GM19239 (cell line): ENCODE results near the gene SGSM2.

Experiments
- DNase-seq: peaks from one replicate; pipeline ENCODE4 v3.0.0; 2011; ENCODE audit warnings: low spot score; ENCODE audit not compliant: insufficient read length
- FAIRE-seq: peaks from 2 replicates; lab custom pipeline; 2011; peaks lifted over from hg19 to GRCh38; lab: Jason Lieb, UNC

SGSM2 gene

DNA sequence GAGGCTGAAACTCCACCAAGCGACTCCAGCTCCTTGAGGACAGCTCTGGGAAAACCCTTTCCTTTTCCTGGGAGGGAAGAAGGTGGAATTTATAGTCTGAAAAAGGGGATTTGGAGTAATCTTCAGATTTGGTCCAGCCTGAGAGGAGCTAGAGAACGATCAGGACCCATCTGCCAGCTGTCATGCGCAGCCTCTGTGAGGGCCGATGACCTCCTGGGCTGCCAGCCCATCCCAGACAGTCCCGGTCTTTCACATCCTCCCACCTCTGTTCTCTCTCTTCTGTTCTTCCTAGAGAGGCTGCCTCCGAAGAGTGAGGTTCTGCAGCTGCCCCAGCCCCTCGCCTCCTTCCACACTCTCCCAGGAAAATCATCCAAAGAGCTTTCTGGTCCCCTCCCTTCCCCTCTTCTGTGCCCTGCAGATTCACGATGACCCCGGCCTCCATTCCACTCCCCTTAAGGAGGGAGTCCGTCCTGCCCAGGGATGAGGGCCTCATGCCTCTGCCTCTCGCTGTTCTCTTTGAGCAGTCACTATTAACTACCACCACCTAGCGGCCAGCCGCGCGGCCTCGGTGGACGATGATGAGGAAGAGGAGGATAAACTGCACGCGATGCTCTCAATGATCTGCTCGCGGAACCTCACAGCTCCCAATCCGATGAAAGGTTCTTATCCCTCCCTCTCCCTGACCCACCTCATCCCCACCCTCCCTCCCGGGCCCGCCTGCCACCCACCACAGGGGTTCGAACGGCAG, 29.6 kb downstream of the SGSM2 start:
- no peak for DNase-seq
- no peak for FAIRE-seq

DNA sequence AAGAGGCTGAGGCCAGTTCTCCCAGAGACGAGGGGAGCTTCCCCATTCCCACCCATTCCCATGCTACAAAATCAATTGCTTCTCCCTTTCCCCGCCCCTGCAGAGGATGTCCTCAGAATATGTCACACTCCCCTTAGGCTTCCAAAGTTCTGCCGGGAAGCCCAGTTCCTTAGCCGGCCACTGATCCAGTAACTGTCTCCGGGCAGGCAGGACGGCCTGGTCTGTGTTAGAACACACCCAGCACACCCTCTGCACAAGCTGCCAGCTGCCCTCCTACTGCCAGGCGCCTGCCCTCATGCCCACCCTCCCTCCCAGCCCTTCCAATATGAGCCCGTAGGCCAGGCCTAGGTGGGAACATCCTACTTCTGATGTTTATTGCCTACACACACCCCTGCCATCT, 31.1 kb downstream of the SGSM2 start:
- FAIRE-seq: no peak
- no peak for DNase-seq

DNA sequence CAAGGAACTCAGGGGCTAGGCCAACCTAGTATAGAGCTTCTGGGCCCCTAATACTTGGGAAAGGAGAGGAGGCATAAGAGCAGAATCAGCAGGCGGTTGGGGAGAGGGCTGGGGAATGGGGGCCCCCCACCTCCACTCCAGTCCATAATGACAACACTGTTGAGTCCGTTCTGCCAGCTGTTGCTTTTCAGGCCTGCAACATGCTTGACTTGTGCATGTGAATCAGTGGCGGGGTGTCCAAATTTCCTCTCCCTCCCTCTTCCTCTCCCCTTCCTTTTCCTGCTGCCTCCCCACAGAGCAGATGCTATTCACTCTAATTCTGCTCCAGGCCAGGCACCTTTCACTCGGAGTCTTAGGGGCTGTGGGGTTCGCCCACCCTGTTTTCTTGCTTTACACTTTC, 31.7 kb downstream of the SGSM2 start:
- DNase-seq (no peak), FAIRE-seq (no peak)

DNA sequence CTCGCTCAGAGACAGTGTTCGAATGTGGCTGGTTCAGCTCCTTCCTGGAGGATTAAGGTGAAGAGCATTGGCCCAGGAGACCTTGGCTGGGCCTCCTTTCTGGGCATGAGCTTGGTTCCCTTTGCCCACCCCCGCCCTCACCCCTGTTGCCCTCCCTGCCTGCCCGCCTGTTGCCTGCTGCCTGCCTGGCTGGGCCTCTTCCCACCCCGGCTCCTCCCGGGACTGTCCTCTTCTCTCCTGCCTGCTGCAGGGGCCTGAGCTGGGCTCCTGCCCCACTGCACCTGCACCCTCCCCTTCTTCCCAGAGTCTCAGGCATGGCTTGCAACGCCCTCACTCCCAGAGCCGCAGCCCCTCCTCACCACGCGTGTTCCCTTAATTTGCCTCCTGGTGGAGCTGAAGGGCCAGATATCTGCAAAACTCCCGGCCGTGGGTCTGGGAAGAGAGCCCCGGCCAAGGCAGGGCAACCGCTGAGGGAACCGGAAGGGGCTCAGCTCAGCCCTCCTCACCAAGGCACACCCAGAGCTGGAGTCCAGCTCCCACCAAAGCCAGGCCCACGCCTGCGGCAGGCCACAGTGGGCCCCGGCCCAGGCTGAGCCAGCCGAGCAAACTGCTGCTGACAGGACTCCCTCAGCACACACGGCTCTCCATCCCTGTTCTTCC, 32.4 kb downstream of the SGSM2 start:
- FAIRE-seq (no peak), DNase-seq (no peak)

DNA sequence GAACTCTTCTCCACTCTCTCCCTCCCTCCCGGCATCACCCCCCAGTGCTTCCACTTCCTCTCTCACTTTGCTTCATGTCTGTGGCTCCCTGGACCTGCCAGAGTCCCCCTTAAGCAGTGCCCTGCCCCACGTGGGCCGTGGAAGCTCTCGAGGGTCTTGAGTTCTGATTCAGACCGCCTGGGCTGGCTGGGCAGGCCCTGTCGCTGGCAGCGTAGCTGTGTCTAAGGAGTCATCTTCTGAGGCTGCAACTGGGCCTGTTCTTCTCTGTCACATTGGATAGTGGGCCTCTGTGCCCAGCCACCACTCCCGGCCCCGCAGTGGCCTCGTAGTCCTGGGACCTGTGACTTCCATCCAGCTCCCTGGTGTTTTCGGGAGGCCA, 32.9 kb downstream of the SGSM2 start:
- no peak for FAIRE-seq
- no peak for DNase-seq

DNA sequence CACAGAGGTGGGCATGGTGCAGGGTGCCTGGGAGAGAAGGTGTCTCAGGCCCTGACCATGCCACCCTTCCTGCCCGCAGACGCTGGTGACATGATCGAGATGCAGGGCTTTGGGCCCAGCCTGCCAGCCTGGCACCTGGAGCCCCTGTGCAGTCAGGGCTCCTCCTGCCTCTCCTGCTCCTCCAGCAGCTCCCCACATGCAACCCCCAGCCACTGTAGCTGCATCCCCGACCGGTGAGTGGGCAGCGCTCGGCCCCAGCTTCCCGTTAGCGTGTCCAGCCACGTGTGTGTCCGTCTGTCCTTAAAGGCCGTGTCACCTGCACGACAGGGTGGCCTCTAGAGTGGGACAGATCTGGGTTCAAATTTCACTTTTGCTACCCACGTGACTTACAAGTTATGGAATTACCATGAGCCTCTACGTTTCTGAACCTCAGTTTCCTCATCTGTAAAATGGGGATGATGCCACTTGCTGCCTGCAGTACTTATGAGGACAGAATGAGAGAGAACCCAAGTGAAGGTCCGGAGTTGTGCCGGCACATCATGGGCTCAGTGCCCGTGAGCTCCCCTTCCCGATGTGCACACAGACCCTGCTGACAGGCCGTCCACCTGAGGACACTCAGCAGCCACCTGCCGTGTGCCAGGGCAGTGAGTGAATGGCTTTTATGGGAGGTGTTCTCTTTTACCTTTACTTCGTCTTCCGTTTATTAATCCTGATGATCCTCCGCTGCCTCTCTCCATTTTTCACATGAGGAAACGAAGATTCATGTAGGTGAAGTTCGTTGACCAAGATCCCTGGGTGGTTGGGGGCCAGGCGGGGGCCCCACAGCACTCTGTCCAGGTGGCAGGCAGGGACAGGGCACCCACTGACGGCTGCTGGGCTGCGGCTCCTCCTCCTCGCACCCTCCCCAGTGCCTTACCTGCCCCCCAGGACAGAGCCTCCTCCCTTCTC, 34.2 kb downstream of the SGSM2 start:
- DNase-seq (no peak), FAIRE-seq (no peak)

DNA sequence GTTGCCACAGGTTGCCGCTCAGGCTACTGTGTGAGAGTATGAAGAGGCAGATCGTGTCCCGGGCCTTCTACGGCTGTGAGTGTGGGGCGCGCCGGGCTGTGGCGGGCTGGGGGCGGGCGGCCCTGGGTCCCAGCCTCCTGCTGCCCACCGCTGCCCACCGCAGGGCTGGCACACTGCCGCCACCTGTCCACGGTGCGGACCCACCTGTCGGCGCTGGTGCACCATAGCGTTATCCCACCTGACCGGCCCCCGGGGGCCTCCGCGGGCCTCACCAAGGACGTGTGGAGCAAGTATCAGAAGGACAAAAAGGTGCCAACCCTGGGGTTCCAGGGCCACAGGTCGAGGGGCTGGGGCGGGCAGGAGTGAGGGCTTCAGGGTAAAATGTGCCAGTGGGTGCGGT, 34.9 kb downstream of the SGSM2 start:
- FAIRE-seq (no peak), DNase-seq (no peak)

DNA sequence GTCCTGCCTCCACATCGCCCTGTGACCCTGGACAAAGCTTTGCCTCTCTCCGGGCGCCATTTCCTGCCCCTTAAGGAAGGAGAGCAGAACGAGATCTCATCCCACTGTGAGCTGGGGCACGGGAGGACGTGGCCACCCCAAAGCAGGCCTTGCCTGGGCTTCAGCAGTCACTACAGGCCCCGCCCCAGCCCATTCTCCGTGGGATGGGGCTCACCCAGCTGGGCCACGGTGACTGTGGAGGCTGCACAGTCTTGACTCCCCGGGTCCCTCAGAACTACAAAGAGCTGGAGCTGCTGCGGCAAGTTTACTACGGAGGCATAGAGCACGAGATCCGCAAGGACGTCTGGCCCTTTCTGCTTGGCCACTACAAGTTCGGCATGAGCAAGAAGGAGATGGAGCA, 35.4 kb downstream of the SGSM2 start:
- FAIRE-seq (no peak), DNase-seq (no peak)

DNA sequence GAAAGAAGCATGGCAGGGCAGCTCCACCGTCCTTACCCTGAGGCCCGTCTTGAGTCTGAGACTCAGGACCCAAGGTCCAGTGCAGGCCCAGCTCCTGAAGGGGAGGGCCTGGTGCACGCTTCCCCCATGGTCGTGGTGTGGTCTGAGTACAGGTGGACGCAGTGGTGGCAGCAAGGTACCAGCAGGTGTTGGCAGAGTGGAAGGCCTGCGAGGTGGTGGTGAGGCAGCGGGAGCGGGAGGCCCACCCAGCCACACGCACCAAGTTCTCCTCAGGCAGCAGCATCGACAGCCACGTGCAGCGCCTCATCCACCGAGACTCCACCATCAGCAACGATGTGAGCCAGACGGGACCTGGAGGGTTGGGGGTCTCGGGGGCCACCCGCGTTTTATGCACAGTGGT, 35.9 kb downstream of the SGSM2 start:
- DNase-seq (no peak), FAIRE-seq (no peak)

DNA sequence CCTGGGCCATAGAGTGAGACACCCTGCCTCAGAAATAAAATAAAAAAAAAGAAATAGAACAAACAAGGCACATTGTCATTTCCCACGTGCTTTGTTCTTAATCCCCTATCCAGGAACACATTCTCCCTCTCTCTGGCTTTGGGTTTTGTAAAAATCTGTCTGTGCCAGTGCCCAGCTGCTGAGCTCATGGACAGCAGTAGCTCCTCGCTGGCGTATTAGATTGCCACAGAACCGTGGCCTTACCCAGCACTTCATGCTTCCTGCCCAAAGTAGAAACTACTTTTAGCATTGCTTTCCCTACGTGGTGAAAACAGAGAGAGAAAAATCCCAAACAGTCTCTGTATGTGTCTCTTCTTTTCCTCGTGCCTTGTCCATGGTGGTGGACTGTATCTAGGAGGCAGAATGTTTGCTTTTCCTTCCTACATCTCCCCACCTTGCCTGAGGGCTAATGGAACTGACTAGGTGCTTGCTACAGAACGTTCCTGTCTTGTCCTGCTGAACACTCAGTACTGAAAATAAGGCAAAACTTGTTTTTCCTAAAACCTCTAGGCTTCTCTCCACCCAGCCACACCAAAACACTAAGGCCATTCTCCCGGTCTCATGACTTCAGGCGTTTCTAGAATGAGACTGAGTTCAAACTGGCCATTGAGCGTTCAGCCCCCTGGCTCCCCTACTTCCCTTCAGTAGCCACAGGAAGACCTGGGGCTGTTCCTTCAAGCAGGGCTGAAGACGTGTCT, 37.4 kb downstream of the SGSM2 start:
- FAIRE-seq: no peak
- DNase-seq: no peak

DNA sequence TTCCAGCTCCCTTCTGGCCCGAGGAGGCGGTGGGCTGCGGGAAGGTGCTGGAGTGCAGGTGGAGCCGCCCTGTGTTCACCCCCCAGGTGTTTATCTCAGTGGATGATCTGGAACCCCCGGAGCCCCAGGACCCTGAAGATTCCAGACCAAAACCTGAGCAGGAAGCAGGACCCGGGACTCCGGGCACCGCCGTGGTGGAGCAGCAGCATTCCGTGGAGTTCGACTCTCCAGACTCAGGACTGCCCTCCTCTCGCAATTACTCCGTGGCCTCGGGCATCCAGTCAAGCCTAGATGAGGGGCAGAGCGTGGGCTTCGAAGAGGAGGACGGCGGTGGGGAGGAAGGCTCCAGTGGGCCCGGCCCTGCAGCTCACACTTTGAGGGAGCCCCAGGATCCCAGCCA, 38.1 kb downstream of the SGSM2 start:
- FAIRE-seq: no peak
- no peak for DNase-seq

DNA sequence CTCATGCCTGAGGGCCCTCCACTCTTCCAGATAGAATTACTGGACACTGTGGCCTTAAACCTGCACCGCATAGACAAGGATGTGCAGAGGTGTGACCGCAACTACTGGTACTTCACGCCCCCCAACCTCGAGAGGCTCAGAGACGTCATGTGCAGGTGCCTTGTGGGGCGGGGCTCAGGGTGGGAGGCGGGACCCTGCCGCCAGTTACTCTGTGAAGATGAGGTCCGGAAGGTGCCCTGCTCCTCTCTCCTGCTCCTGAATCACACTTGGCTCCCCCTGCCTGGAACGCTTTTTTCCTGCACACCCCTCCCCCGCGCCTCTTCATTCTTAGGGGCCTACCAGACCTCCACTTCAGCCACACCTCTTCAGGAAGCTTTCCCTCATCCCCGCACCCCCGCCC, 38.8 kb downstream of the SGSM2 start:
- no peak for FAIRE-seq

DNA sequence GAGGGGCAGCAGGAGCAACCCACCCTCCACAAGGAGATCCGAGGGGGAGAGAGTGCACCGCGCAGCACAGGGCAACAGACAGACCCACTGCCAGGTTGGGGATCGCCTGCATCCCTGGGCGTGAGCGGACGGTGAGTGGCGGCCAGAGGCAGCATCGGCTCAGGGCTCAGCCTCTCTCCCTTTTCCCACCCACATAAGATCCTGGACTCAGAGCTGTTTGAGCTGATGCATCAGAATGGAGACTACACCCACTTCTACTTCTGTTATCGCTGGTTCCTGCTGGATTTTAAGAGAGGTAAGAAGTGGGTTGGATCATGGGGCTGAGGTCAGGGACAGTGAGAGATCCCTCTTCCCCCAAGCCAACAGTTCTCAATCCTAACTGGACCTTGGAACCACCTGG, 40.4 kb downstream of the SGSM2 start:
- DNase-seq (no peak), FAIRE-seq (no peak)

More for the DNA sequence above, 38.8 kb downstream of the SGSM2 start:
- DNase-seq: no peak

DNA sequence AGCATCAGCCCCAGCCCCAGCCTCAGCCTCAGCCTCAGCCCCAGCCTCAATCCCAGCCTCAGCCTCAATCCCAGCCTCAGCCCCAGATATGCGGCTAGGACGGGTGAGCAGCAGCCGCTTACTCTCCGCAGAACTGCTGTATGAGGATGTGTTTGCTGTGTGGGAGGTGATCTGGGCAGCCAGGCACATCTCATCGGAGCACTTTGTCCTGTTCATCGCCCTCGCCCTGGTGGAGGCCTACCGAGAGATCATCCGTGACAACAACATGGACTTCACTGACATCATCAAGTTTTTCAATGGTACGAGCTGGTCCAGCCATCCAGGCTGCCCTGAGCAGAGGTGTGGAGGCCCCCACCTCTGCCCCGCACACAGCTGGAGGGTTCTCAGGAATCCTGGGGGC, 41.6 kb downstream of the SGSM2 start:
- FAIRE-seq: no peak

DNA sequence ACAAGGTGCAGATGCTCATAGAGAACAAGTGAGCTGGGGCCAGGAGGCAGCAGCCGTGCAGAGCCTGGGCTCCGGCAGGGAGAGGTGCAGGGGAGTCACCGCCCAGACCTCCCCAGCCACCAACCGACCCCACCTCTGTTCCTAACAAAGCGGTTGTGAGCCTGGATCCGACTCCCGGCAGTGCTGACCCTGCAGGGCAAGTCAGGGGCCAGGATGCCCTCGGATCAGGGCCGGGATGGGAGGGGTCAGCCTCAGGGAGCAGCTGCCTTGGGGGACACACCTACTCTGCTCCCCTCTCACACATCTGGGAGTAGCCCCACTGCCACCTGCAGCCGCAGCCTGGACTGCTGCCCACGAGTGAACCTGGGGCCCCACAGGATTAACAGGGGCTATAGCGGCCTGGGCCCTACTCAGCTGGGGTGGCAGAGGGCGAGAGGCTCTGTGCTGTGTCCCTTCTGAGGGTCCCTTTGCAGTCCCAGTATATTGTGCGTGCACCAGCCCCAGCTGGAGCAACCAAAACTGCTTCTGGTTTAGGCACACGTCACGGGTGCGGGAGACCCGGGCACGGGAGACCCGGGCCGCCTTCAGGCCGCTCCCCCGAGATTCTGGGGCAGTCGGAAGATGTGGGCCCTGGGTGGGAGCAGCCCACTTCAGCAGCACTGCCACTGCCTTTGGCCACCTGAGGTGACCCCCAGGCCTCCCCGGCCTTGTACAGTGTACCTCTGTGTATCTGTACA, 42.4 kb downstream of the SGSM2 start:
- no peak for FAIRE-seq
- no peak for DNase-seq

More for the DNA sequence above, 41.6 kb downstream of the SGSM2 start:
- DNase-seq: no peak

DNA sequence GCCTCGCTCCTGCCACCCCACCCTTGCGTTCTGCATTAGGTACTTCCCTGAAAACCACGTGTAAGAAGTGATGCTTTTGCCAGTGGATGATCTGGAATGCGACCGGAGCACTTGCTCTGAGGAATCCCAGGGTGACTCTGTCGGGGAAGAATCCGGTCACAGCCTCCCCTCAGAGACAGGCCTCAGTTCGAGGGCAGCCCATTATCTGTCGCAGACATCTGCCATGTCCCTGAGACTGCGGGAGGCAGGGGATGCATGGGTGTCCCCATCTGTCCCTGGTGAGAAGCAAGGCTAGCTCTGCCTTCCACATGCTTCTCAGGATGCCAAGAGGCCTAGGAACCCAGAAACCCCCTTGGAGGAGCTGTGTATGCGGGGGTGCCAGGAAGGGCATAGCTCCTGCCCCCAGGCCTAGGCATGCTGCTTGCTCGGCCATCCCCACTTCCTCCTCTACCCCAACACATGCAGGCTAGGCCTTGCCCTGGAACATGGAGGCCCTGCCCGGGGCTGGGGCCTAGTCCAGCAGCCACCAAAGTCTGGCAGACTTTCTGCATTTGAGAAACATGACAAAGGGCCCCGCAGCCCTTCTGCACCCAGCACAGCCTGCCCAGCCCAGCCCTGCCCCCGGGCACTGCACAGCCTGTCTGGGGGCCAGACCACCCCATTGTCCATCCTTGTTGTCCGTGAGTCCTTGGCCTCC, 43.1 kb downstream of the SGSM2 start:
- FAIRE-seq (no peak), DNase-seq (no peak)

DNA sequence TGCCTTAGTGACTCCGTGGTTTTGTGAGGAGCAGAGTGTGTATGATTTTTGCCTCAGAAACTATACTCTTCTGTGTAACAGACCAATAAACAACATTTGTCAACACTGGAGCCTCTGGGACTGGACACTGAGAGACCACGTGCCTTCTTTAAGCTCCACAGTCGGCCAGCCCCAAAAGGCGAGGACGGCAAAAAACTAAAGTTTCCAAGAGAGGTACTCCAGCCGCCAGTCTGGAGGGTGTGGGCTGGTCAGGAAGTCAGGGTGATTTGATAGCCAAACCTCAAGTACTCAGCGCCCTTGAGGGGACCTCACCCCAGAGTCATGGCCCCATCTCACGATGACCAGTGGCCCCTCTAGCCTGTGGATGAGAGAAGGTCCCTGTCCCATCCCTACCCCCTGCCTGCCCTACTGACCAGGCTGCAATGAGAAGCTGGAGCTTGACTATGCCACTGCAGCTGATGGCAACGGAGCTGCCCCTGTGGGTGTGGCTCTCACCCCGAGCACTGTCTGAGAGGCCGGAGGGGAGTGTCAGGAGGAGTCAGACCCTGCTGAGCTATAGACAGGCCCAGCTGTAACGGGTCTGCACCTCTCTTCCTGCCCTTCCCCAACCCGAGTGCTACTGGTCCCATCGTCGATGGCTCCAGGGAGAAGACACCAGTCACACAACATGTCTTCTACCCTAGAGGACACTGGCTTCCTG, 43.8 kb downstream of the SGSM2 start:
- DNase-seq: no peak
- no peak for FAIRE-seq

DNA sequence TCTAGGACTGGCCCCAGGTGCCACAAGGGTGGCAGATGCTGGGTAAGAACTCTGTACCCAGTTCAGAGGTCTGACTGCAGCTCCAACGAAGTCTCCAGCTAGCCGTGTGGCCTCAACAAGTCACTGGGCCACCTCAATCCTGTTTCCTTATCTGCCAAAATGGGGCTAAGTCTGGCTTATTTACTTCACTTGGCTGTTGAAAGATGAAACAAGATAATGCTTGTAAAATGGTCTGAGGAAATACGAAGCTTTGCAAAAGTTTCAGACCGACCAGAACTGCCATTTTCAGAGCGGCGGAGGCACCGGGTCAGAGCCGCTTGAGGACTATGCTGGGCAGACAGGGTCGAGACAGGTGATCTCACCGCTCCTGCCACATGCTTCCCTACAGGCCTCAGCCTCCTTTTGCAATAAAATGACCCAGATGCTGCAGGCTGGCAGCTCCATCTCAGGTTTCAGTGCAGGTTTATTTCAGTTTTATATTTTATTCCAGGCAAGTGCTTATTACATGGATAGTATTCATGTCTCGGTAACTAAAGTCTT, 46.4 kb downstream of the SGSM2 start:
- no peak for FAIRE-seq
- DNase-seq: no peak
